Choroid plexus epithelial cell (primary cell): ENCODE measurements around the gene THBS2.
A peak's percentile ranks its signal among the peaks of the same experiment; 100 is the strongest.

ENCODE experiments used
- DNase-seq: peaks from one replicate; pipeline ENCODE4 v3.0.0-alpha.2; 2010; ENCODE audit warnings: low read depth
- H3K4me3 ChIP-seq: 2 replicates; pipeline ENCODE4 v1.5.1; 2011; ENCODE audit warnings: low read depth, mild to moderate bottlenecking, control low read depth, low read length, moderate library complexity
- TF ChIP-seq, protein P1 (sequence below): conservative IDR thresholded peaks from 2 replicates; pipeline ENCODE4 v1.5.1; 2011; ENCODE audit warnings: low read depth, mild to moderate bottlenecking, control low read depth, inconsistent platforms, low read length, moderate library complexity

Gene THBS2

DNA sequence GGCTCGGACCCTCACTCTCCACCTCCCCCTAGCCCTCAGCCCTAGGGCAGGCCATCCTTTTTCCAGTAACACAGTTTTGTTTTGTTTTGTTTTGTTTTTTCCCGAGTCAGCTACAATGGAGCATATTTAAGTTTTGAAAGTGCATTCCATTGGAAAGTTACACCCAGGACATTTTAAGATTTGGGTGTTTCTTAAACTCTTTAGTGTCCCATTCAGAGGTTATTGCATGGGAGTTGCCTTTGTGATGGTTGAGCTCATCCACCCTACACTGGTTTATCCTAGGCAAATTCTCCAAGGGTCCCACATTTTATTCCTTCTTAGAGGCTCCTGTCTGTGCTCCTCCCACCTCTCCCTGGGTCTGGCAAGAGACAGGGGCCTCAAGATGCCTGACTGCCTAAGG lies 58.9 kb downstream of the THBS2 start:
- DNase-seq, result no peak
- H3K4me3 ChIP-seq, result no peak overlapping the region
- TF ChIP-seq, protein P1, sequence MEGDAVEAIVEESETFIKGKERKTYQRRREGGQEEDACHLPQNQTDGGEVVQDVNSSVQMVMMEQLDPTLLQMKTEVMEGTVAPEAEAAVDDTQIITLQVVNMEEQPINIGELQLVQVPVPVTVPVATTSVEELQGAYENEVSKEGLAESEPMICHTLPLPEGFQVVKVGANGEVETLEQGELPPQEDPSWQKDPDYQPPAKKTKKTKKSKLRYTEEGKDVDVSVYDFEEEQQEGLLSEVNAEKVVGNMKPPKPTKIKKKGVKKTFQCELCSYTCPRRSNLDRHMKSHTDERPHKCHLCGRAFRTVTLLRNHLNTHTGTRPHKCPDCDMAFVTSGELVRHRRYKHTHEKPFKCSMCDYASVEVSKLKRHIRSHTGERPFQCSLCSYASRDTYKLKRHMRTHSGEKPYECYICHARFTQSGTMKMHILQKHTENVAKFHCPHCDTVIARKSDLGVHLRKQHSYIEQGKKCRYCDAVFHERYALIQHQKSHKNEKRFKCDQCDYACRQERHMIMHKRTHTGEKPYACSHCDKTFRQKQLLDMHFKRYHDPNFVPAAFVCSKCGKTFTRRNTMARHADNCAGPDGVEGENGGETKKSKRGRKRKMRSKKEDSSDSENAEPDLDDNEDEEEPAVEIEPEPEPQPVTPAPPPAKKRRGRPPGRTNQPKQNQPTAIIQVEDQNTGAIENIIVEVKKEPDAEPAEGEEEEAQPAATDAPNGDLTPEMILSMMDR, result no peak

DNA sequence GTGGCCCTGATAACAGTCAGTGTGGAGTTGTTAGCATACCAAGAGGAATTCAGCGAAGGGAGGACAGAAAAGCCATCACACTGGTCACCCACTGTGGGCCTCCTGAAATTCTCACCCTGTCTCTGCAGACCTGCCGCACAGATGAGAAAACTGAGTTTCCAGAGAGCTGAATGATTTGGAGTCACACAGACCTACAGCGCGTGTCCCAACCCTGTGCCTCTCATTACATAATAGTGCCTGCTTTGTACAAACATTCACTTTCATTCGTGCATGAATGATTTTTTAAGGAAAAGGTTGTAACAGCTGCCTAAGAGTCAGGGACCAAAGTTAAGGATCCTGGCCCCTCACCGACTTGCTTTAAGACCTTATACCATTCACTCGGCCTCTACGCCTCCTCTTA lies 62.7 kb downstream of the THBS2 start:
- H3K4me3 ChIP-seq, result no peak overlapping the region
- no peak for DNase-seq
- TF ChIP-seq, protein P1, result no peak

DNA sequence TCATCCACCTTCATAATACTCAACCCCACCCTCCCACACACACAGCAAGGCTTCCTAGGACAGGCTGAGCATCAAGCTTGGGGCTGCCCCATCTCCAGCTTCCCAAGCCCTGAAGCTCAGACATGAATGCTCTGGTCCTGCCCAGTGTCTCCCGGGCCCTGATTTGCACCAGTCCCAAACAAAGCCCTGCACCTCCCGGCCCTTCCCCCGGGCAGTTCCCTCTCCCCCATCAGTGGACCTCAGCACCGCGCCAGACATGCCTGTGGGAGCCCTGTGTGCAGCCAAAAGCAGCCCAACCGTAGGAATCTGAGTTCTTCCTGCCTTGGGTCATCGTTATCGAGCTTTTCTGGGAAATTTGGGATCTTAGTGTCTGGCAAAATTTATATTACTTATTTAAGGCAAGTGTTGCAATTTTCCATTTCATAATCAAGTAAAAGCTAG lies 63.5 kb downstream of the THBS2 start:
- TF ChIP-seq, protein P1, result no peak
- DNase-seq, result peak; percentile 89
- H3K4me3 ChIP-seq, result no peak overlapping the region

DNA sequence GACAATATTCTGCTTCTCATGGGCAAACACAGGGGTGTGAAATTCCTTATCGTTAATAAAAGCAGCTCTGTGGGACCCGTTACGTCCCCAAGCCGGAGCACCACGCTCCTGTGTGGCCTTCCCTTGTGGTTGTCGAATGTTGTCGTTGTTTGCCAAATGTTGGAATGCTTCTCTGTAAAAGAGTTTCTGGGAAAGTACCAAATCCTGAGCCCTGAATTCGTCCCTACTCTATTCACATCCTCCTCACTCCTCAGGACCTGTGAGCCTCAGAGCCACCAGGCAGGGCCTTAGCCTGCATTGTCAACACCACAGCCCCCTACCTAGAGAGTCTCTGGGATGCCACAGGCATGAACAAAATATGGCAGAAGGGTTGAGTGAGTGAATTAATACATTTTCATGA lies 64.0 kb downstream of the THBS2 start:
- H3K4me3 ChIP-seq, result no peak overlapping the region
- TF ChIP-seq, protein P1, result no peak
- DNase-seq, result no peak

DNA sequence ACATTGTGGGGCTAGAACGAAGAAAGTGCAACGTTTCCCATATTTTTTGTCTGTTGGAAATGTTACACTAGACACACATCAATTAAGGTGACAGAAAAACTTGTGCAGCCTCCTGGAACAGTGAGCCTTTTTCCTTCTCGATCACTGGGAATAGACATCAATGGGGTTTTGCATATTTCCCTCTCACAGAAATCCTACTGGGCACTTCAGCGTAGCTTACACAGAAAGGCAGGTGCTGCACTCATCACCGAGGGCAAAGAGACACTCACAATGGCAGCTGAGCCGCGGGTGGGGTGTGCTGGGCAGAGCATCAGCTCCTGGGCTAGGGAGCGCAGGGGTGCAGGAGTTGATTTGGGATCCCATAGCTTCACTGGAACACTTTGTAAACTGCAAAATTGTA lies 64.5 kb downstream of the THBS2 start:
- TF ChIP-seq, protein P1, result no peak
- H3K4me3 ChIP-seq, result no peak overlapping the region
- DNase-seq, result no peak

DNA sequence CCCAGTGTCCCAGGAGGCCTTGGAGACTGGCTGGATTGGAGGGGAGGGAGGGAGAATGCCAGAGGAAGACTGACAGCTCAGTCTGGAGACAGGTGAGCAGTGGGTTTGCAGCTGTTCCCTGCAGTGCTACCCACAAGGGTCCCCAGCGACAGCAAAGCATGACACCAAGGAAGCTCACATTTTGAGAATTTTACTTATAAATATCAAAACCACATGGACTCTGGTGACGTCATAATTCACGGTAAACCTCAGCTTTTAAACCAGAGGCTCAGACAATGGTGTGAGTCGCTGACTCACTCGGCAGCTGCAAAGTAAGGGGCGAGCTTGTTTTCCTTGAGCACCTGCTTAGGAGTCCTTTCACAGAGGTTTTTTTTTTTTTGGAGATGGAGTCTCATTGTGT lies 65.2 kb downstream of the THBS2 start:
- TF ChIP-seq, protein P1, result no peak
- DNase-seq, result peak; percentile 85
- no peak overlapping the region for H3K4me3 ChIP-seq

DNA sequence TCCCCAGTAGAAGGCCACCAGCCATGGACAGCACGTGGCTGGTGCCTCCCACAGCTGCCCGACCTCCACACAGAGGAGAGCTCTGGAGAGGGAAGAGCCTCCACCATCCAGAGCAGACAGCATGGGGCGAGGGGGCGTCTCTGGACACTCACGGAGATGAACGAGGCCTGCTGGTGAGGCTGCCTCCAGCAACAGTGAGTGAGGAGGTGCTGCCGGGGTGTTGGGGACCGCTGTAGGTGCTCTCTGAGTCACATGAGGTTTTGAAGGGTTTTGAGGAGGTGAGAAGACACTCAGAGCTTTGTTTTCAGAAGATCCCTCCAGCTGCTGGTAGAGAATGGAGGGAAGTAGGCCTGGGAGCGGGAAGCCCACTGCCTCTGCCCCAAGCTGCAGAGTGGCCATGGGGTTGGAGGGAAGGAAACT lies 65.6 kb downstream of the THBS2 start:
- DNase-seq, result no peak
- TF ChIP-seq, protein P1, result no peak
- H3K4me3 ChIP-seq, result no peak overlapping the region
